HG02938 (cell line): ENCODE data around the gene CREB3L2.

Source experiments
- ATAC-seq: cut with Tn5 transposase; IDR thresholded peaks from one replicate; pipeline ENCODE4 v1.9.1; 2021; ENCODE audit warnings: mild to moderate bottlenecking, moderate library complexity; ENCODE audit not compliant: unreplicated experiment

CREB3L2 gene

GRCh38 chr7:137953665-137954470, 48.0 kb downstream of the CREB3L2 start:
- ATAC-seq, result no peak

GRCh38 chr7:137953043-137953664, 48.7 kb downstream of the CREB3L2 start:
- no peak for ATAC-seq

GRCh38 chr7:137952426-137952805, 49.5 kb downstream of the CREB3L2 start:
- ATAC-seq, result no peak

GRCh38 chr7:137951700-137952425, 50.0 kb downstream of the CREB3L2 start:
- no peak for ATAC-seq

- ATAC-seq, result no peak
Measured at GRCh38 chr7:137950967-137951366, 50.9 kb downstream of the CREB3L2 start.

GRCh38 chr7:137950263-137950621, 51.6 kb downstream of the CREB3L2 start:
- no peak for ATAC-seq

GRCh38 chr7:137949416-137950262, 52.2 kb downstream of the CREB3L2 start:
- ATAC-seq, result no peak

- no peak for ATAC-seq
Measured at GRCh38 chr7:137948845-137949330, 53.0 kb downstream of the CREB3L2 start.

- no peak for ATAC-seq
Measured at GRCh38 chr7:137948083-137948844, 53.6 kb downstream of the CREB3L2 start.

GRCh38 chr7:137947046-137947445, 54.8 kb downstream of the CREB3L2 start:
- ATAC-seq, result no peak

- ATAC-seq, result no peak
Measured at GRCh38 chr7:137946011-137946410, 55.9 kb downstream of the CREB3L2 start.

GRCh38 chr7:137944168-137944567, 57.7 kb downstream of the CREB3L2 start:
- ATAC-seq, result no peak

GRCh38 chr7:137943132-137943551, 58.7 kb downstream of the CREB3L2 start:
- no peak for ATAC-seq

GRCh38 chr7:137942484-137943115, 59.3 kb downstream of the CREB3L2 start:
- no peak for ATAC-seq

GRCh38 chr7:137940656-137941518, 61.0 kb downstream of the CREB3L2 start:
- no peak for ATAC-seq

GRCh38 chr7:137940218-137940617, 61.7 kb downstream of the CREB3L2 start:
- ATAC-seq, result no peak

GRCh38 chr7:137937202-137937560, 64.7 kb downstream of the CREB3L2 start:
- ATAC-seq, result no peak

- no peak for ATAC-seq
Measured at GRCh38 chr7:137936509-137937201, 65.2 kb downstream of the CREB3L2 start.
